Measurements from ENCODE around the gene PHLDB1.

- TF ChIP-seq CTCF (IDR thresholded peaks at IDR 0.05), result no peak
- no peak for TF ChIP-seq ZFX (IDR thresholded peaks at IDR 0.05; ENCODE audit: borderline replicate concordance)
Observed at GRCh38 chr11:118706546-118706825, 99.1 kb downstream of the PHLDB1 start.

Data from 22Rv1 (cell line).